K562 (cell line): Measurements from ENCODE around the gene GART. TPM values are rescaled to one million over a fixed set of nuclear protein-coding genes. Genes with fewer than 3 reads are reported as not detected.

Experiments
- BRF1 ChIP-seq: IDR thresholded peaks from 3 replicates; pipeline ENCODE4 v1.6.1; 2011; ENCODE audit warnings: borderline replicate concordance, mild to moderate bottlenecking; ENCODE audit not compliant: insufficient read length; ENCODE audit errors: extremely low read depth
- CXXC5 ChIP-seq: fragments of 250-450 bp; sonication (Bioruptor Pico); IDR thresholded peaks from 2 replicates; pipeline ENCODE4 v1.8.0; 2022; ENCODE audit warnings: inconsistent platforms, mild to moderate bottlenecking, moderate library complexity
- DMBX1 ChIP-seq: fragments of 250-450 bp; sonication (Bioruptor Pico); IDR thresholded peaks from 2 replicates; pipeline ENCODE4 v1.8.0; 2022; ENCODE audit warnings: inconsistent platforms, mild to moderate bottlenecking, moderate library complexity, borderline replicate concordance
- ELF2 ChIP-seq: fragments of 250-450 bp; sonication (Bioruptor Pico); IDR thresholded peaks from 2 replicates; pipeline ENCODE4 v1.5.0; 2021; ENCODE audit warnings: mild to moderate bottlenecking
- ETV1 ChIP-seq: fragments of 450-650 bp; conservative IDR thresholded peaks from 2 replicates; pipeline ENCODE4 v1.6.1; 2016; ENCODE audit warnings: missing genetic modification characterization, control low read depth, low read depth, missing compliant biosample characterization
- GABPA ChIP-seq: fragments of 200-800 bp; sonication (Bioruptor generic); conservative IDR thresholded peaks from 2 replicates; pipeline ENCODE4 v1.6.1; 2016; ENCODE audit warnings: low read depth, missing genetic modification characterization, missing compliant biosample characterization
- HIVEP1 ChIP-seq: fragments of 250-450 bp; sonication (Bioruptor Pico); IDR thresholded peaks from 2 replicates; pipeline ENCODE4 v1.4.0; 2020; ENCODE audit warnings: mild to moderate bottlenecking
- HMG20A ChIP-seq: fragments of 450-650 bp; formaldehyde crosslinking; conservative IDR thresholded peaks from 2 replicates; pipeline ENCODE4 v1.4.0; 2020; ENCODE audit warnings: mild to moderate bottlenecking, mixed read lengths
- NBN ChIP-seq: fragments of 450-650 bp; IDR thresholded peaks from 2 replicates; pipeline ENCODE4 v1.6.1; 2016; ENCODE audit warnings: low read depth, mild to moderate bottlenecking
- NKRF ChIP-seq: fragments of 450-650 bp; IDR thresholded peaks from 2 replicates; pipeline ENCODE4 v1.6.1; 2016; ENCODE audit warnings: borderline replicate concordance
- POLR2G ChIP-seq: fragments of 200-400 bp; formaldehyde crosslinking; IDR thresholded peaks from 2 replicates; pipeline ENCODE4 v1.6.1; 2017; ENCODE audit warnings: low read depth, mild to moderate bottlenecking, antibody characterized with exemption, low read length, moderate library complexity
- SIN3B ChIP-seq: fragments of 450-650 bp; IDR thresholded peaks from 2 replicates; pipeline ENCODE4 v1.6.1; 2017; ENCODE audit warnings: low read depth, mild to moderate bottlenecking, moderate library complexity
- SMC3 ChIP-seq: conservative IDR thresholded peaks from 2 replicates; pipeline ENCODE4 v1.6.1; 2011; ENCODE audit warnings: low read depth, low read length, improper control_type of control experiment; ENCODE audit not compliant: insufficient read depth
- SP2 ChIP-seq: IDR thresholded peaks from 2 replicates; pipeline ENCODE4 v1.6.1; 2011; ENCODE audit warnings: mild to moderate bottlenecking, low read depth, low read length, moderate library complexity; ENCODE audit not compliant: poor library complexity, severe bottlenecking; ENCODE audit errors: extremely low read depth
- TEAD2 ChIP-seq: fragments of 450-650 bp; IDR thresholded peaks from 2 replicates; pipeline ENCODE4 v1.6.1; 2016; ENCODE audit warnings: missing genetic modification characterization, control low read depth, missing compliant biosample characterization
- ZNF24 ChIP-seq: fragments of 450-650 bp; IDR thresholded peaks from 2 replicates; pipeline ENCODE4 v1.6.1; 2016
- ZNF764 ChIP-seq: fragments of 250-450 bp; sonication (Bioruptor Pico); IDR thresholded peaks from 2 replicates; pipeline ENCODE4 v1.4.0; 2020; ENCODE audit warnings: low read depth, mild to moderate bottlenecking, moderate library complexity
- ZNF785 ChIP-seq: fragments of 250-450 bp; sonication (Bioruptor Pico); IDR thresholded peaks from 2 replicates; pipeline ENCODE4 v1.4.0; 2020; ENCODE audit warnings: mild to moderate bottlenecking
- polyA plus RNA-seq, 8 experiments: library from polyadenylated mRNA; depleted of rRNA in 4 of 8; stranded (reverse) in 5 of 8; unstranded in 3 of 8; fragments of >200 nt; fragmentation: Nextera tagmentation in 2 of 8; fragmentation: Illumina TruSeq in 1 of 8; extraction: Ambion mirVana in 2 of 8; extraction: Trizol in 1 of 8; gene quantifications; 2 replicates each; pipeline versions ENCODE4 v1.2.1 to v1.2.3, GENCODE V29; 2011 to 2014; ENCODE audit warnings: inconsistent platforms in 1 of 8, missing spikeins in 1 of 8
- total RNA-seq, 7 experiments: library from RNA; depleted of rRNA in 6 of 7; stranded (reverse); fragments of >200 nt in 6 of 7; fragmentation: Illumina TruSeq in 2 of 7; extraction: Trizol in 2 of 7; gene quantifications; 2 replicates each; pipeline versions ENCODE4 v1.2.1 to v1.2.3, GENCODE V29; 2011 to 2021; ENCODE audit warnings: low replicate concordance in 1 of 7
- TF ChIP-seq, protein P1 (sequence below): fragments of 250-450 bp; sonication (Bioruptor Pico); IDR thresholded peaks from 2 replicates; pipeline ENCODE4 v1.4.0; 2020; ENCODE audit warnings: mild to moderate bottlenecking, moderate library complexity
- TF ChIP-seq, protein P2 (sequence below): fragments of 250-450 bp; sonication (Bioruptor Pico); IDR thresholded peaks from 2 replicates; pipeline ENCODE4 v1.5.0; 2021; ENCODE audit warnings: mild to moderate bottlenecking, moderate library complexity

Gene GART
- total and polyA plus RNA-seq, 9 of the 15 experiments (the other 6 are each of a cell fraction or from before 2014, with no cell fraction given): 141 to 429 (median 349) TPM

DNA sequence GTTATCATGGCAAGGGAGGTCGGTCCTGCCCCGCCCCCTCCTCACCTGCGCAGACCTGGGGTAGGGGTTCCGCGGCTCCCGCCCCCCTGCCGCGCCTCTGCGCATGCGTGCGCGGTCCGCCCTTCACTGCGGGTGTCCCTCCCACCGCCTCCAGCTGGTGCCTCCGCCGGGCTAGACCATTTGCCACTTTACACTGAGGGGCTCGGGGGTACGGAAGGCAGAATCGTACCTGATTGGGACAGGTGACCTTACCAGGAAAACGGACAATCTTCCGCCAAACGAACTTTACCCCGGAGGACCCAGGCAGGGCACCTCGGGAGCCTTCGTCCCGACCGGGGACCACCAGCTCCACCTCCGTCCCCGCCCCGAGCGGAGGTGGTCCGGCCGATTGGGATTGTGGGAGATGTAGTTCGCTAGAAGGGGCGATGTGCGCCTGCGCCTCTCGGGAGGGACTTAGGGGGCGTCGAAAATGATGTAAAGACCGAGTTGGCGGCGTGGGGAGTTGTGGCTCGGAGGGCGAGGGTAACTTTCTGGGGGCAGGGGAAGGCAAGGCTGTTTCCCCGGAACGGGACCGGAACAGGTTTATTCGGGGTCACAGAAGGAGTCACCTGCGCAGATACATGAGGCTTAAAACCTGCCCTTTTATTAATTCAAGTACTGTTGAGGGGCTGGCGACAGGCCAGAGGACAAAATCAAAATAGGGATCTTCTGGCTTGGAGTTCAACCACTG, 50.4 kb downstream of the GART start, which contains the start of gene DNAJC28 (continued):
- TF ChIP-seq NKRF (peak; percentile 94), HIVEP1 (CRISPR knock-in tag) (no peak), SP2 (no peak), POLR2G (peak; percentile 90), ZNF24 (no peak), SIN3B (no peak; the same call in 1 of the 2 replicates), DMBX1 (CRISPR knock-in tag) (peak; percentile 65), ZNF764 (CRISPR knock-in tag) (no peak), HMG20A (no peak), NBN (peak; percentile 92), GABPA (peak; percentile 66), ZNF785 (CRISPR knock-in tag) (no peak), ELF2 (CRISPR knock-in tag) (no peak), TEAD2 (tag) (no peak), ETV1 (tag) (peak; percentile 82), BRF1 (no peak), CXXC5 (CRISPR knock-in tag) (peak; percentile 74), SMC3 (no peak)
- TF ChIP-seq, protein P1, sequence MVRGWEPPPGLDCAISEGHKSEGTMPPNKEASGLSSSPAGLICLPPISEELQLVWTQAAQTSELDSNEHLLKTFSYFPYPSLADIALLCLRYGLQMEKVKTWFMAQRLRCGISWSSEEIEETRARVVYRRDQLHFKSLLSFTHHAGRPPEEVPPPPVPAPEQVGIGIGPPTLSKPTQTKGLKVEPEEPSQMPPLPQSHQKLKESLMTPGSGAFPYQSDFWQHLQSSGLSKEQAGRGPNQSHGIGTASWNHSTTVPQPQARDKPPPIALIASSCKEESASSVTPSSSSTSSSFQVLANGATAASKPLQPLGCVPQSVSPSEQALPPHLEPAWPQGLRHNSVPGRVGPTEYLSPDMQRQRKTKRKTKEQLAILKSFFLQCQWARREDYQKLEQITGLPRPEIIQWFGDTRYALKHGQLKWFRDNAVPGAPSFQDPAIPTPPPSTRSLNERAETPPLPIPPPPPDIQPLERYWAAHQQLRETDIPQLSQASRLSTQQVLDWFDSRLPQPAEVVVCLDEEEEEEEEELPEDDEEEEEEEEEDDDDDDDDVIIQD (CRISPR knock-in tag): no peak
- TF ChIP-seq, protein P2, sequence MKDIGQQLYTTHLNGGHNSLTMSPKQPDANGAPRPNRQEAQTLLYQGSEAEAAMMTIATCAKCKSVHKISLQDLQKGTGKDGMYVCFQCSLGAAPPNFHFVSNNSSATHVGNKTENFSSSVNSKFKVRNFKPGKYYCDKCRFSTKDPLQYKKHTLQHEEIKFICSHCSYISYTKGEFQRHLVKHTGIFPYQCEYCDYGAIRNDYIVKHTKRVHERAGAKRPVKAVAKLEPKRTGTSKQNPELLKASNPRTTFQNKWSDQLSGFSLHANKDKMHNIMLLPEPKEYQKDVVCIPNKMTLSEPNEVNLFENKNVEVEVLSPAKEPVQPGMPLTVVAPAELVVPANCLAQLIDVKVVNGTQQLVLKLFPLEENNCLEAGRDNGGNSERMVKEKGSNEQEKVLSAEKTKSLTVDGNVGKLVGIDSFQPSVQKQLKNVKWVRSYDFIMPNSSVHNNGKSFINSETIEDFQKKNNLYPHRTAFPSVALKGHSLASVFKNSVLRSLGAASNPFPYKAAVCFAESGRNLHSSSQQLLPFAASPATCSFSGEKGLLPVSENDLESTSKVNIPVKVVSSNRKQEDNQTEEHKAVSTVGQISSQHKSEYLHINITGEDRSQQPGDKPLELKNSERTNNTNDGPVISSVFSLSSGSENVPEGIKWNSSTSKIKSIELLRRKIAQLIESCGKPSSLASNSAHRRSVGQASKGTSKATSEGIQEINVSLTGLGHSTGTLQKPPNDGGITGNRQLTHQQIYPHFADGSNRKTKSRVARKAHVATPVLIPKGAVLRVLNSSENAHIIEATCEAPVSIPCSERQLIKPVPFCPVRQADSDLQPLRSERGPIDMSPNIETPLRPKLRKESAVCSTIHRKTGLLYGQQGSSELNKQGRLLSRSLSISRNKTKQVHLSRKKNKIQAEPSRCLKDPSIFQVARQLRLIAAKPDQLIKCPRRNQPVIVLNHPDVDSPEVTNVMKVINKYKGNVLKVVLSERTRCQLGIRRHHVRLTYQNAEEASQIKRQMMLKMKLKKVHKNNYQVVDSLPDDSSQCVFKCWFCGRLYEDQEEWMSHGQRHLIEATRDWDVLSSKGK (CRISPR knock-in tag): no peak
